Fibroblast of lung (primary cell): Measurements from ENCODE around the gene ITPR3. TPM values are rescaled to one million over a fixed set of nuclear protein-coding genes. Genes with fewer than 3 reads are reported as not detected.
A peak's percentile ranks its signal among the peaks of the same experiment; 100 is the strongest.

Experiments used
- DNase-seq, 2 donors: peaks; one replicate each; pipeline versions ENCODE4 v3.0.0 to v3.0.0-alpha.2; 2010; ENCODE audit warnings: low read depth in 2 of 2
- H2AFZ ChIP-seq: 2 replicates; pipeline ENCODE4 v1.5.1; 2012; ENCODE audit warnings: low read length, control low read depth, inconsistent platforms
- H3K27ac ChIP-seq: 2 replicates; pipeline ENCODE4 v1.5.1; 2011; ENCODE audit warnings: low read length, control low read depth; ENCODE audit not compliant: insufficient read depth
- H3K27me3 ChIP-seq: 2 replicates; pipeline ENCODE4 v1.5.1; 2011; ENCODE audit warnings: mild to moderate bottlenecking, low read length; ENCODE audit not compliant: control insufficient read depth, insufficient read depth
- H3K36me3 ChIP-seq: 2 replicates; pipeline ENCODE4 v1.5.1; 2011; ENCODE audit warnings: low read length; ENCODE audit not compliant: control insufficient read depth, insufficient read depth
- H3K4me1 ChIP-seq: 2 replicates; pipeline ENCODE4 v1.5.1; 2011; ENCODE audit warnings: low read length; ENCODE audit not compliant: control insufficient read depth, insufficient read depth; ENCODE audit errors: extremely low read depth
- H3K4me2 ChIP-seq: 2 replicates; pipeline ENCODE4 v1.5.1; 2011; ENCODE audit warnings: low read length, control low read depth; ENCODE audit not compliant: insufficient read depth; ENCODE audit errors: extremely low read depth
- H3K4me3 ChIP-seq, 4 experiments: fragments of 200-600 bp in 1 of 4; sonication (generic) in 1 of 4; replicated peaks in 1 of 4; 2 replicates each; pipeline ENCODE4 v1.5.1; 2011 to 2016; ENCODE audit warnings: low read length in 4 of 4, low read depth in 3 of 4, mild to moderate bottlenecking in 3 of 4, control low read depth in 2 of 4, inconsistent platforms in 1 of 4, mixed read lengths in 1 of 4; ENCODE audit not compliant: insufficient read depth in 1 of 4; ENCODE audit errors: control extremely low read depth in 1 of 4
- H3K79me2 ChIP-seq: 2 replicates; pipeline ENCODE4 v1.5.1; 2012; ENCODE audit warnings: mild to moderate bottlenecking, low read length, inconsistent platforms; ENCODE audit not compliant: control insufficient read depth, insufficient read depth
- H3K9ac ChIP-seq: 2 replicates; pipeline ENCODE4 v1.5.1; 2011; ENCODE audit warnings: mild to moderate bottlenecking, low read length, control low read depth; ENCODE audit not compliant: insufficient read depth
- H3K9me3 ChIP-seq: 2 replicates; pipeline ENCODE4 v1.5.1; 2012; ENCODE audit warnings: low read depth, low read length; ENCODE audit not compliant: control insufficient read depth, insufficient read depth
- H4K20me1 ChIP-seq: 2 replicates; pipeline ENCODE4 v1.5.1; 2011; ENCODE audit warnings: low read length; ENCODE audit not compliant: control insufficient read depth, insufficient read depth; ENCODE audit errors: extremely low read depth
- CTCF ChIP-seq, 2 donors: IDR thresholded peaks in 1 of 2; conservative IDR thresholded peaks in 1 of 2; 1 replicate in 1 of 2; 2 replicates in 1 of 2; pipeline ENCODE4 v1.5.1; 2011 to 2012; ENCODE audit warnings: low read length in 2 of 2, control low read depth in 1 of 2, inconsistent platforms in 1 of 2, low read depth in 1 of 2, mild to moderate bottlenecking in 1 of 2
- EZH2 ChIP-seq: IDR thresholded peaks from 2 replicates; pipeline ENCODE4 v1.5.1; 2012; ENCODE audit warnings: low read length, control low read depth, mild to moderate bottlenecking; ENCODE audit errors: missing control alignments
- polyA plus RNA-seq, 2 donors: library from polyadenylated mRNA; depleted of rRNA in 1 of 2; stranded (reverse) in 1 of 2; unstranded in 1 of 2; fragments of >200 nt; gene quantifications; 2 replicates each; pipeline ENCODE4 v1.2.1, GENCODE V29; 2011 to 2012; ENCODE audit warnings: missing spikeins in 1 of 2
- total RNA-seq: library from RNA; depleted of rRNA; stranded (reverse); fragments of >200 nt; gene quantifications from 2 replicates; pipeline ENCODE4 v1.2.1, GENCODE V29; 2014

Gene ITPR3
- total and polyA plus RNA-seq, 2 donors (not counting 1 experiment from before 2014, with no cell fraction given) = 9.6 to 43.4 TPM

GRCh38 chr6:33585403-33586107 lies 35.6 kb upstream of the ITPR3 start:
- H3K27ac ChIP-seq = no peak overlapping the region
- H3K27me3 ChIP-seq = no peaks in the 10 kb centered on the region
- no peaks in the 10 kb centered on the region for H3K79me2 ChIP-seq
- no peaks in the 10 kb centered on the region for H4K20me1 ChIP-seq
- H3K9ac ChIP-seq = no peak overlapping the region
- peaks cover 12% of the 10 kb centered on the region for H3K4me1 ChIP-seq
- H3K4me2 ChIP-seq = peak overlapping the region; percentile 38
- H2AFZ ChIP-seq = peak overlapping the region; percentile 60
- H3K9me3 ChIP-seq = no peaks in the 10 kb centered on the region
- TF ChIP-seq CTCF (conservative IDR thresholded peaks at IDR 0.05 in 1 of 2, IDR thresholded peaks at IDR 0.05 in 1 of 2; ENCODE audit: low read depth in 1 of 2, low read length in 2 of 2) = peak; percentile 95 to 98
- TF ChIP-seq EZH2 = no peak
- H3K4me3 ChIP-seq = peak overlapping the region in 1 of 4 experiments; percentile 19
- peak; percentile 61 to 68 for DNase-seq
- H3K36me3 ChIP-seq = no peaks in the 10 kb centered on the region

GRCh38 chr6:33586108-33586640 lies 34.9 kb upstream of the ITPR3 start:
- Histone ChIP-seq H4K20me1 (no peaks in the 10 kb centered on the region), H3K4me2 (no peak overlapping the region), H3K9me3 (no peaks in the 10 kb centered on the region), H3K36me3 (no peaks in the 10 kb centered on the region), H2AFZ (no peak overlapping the region), H3K9ac (no peak overlapping the region), H3K4me1 (peaks cover 17% of the 10 kb centered on the region), H3K4me3 (no peak overlapping the region), H3K27ac (no peak overlapping the region), H3K27me3 (no peaks in the 10 kb centered on the region), H3K79me2 (no peaks in the 10 kb centered on the region)
- no peak for DNase-seq
- TF ChIP-seq EZH2 = no peak
- TF ChIP-seq CTCF (conservative IDR thresholded peaks at IDR 0.05 in 1 of 2, IDR thresholded peaks at IDR 0.05 in 1 of 2; ENCODE audit: low read depth in 1 of 2, low read length in 2 of 2) = no peak

- Histone ChIP-seq H3K4me2 (no peak overlapping the region), H3K36me3 (no peaks in the 10 kb centered on the region), H3K79me2 (no peaks in the 10 kb centered on the region), H3K4me3 (no peak overlapping the region), H4K20me1 (no peaks in the 10 kb centered on the region), H3K27ac (no peak overlapping the region), H3K9ac (no peak overlapping the region), H2AFZ (no peak overlapping the region), H3K9me3 (no peaks in the 10 kb centered on the region), H3K27me3 (no peaks in the 10 kb centered on the region), H3K4me1 (peaks cover 17% of the 10 kb centered on the region)
- TF ChIP-seq CTCF (conservative IDR thresholded peaks at IDR 0.05 in 1 of 2, IDR thresholded peaks at IDR 0.05 in 1 of 2; ENCODE audit: low read depth in 1 of 2, low read length in 2 of 2) = no peak
- TF ChIP-seq EZH2 = no peak
- DNase-seq = no peak
Observed at GRCh38 chr6:33587529-33587928, 33.6 kb upstream of the ITPR3 start.
